Breast epithelium (tissue), 4 donors: ENCODE results near the gene CCDC57. TPM values are rescaled to one million over a fixed set of nuclear protein-coding genes. Genes with fewer than 3 reads are reported as not detected.
A peak's percentile ranks its signal among the peaks of the same experiment; 100 is the strongest.

Experiments used
- DNase-seq, 2 donors: peaks; one replicate each; pipeline ENCODE4 v3.0.0-alpha.2; 2019; ENCODE audit warnings: low spot score in 2 of 2
- H3K27ac ChIP-seq, 2 donors: fragments of 200-600 bp; sonication (generic) in 1 of 2; one replicate each; pipeline ENCODE4 v1.5.1; 2016 to 2019; ENCODE audit warnings: mild to moderate bottlenecking in 1 of 2
- H3K27me3 ChIP-seq, 2 donors: fragments of 200-600 bp; sonication (generic) in 1 of 2; one replicate each; pipeline versions ENCODE4 v1.5.1 to v1.6.0; 2017 to 2019; ENCODE audit warnings: control low read depth in 1 of 2, mild to moderate bottlenecking in 1 of 2
- H3K36me3 ChIP-seq: fragments of 200-600 bp; one replicate; pipeline ENCODE4 v1.5.1; 2019
- H3K4me1 ChIP-seq, 2 donors: fragments of 200-600 bp; sonication (generic); one replicate each; pipeline ENCODE4 v1.5.1; 2016 to 2019; ENCODE audit warnings: control low read depth in 1 of 2
- H3K4me3 ChIP-seq, 3 donors: fragments of 200-600 bp; sonication (generic); 1 replicate in 2 of 3; 2 replicates in 1 of 3; pipeline ENCODE4 v1.5.1; 2016 to 2019; ENCODE audit warnings: mild to moderate bottlenecking in 3 of 3, moderate library complexity in 2 of 3
- H3K9me3 ChIP-seq, 2 donors: fragments of 200-600 bp; sonication (generic) in 1 of 2; one replicate each; pipeline ENCODE4 v1.5.1; 2016 to 2019; ENCODE audit warnings: control low read depth in 1 of 2
- POLR2A ChIP-seq: fragments of 450-650 bp; IDR thresholded peaks from one replicate; pipeline ENCODE4 v1.6.1; 2016; ENCODE audit warnings: antibody characterized with exemption, mild to moderate bottlenecking, moderate library complexity
- POLR2AphosphoS5 ChIP-seq, 3 donors: sonication (generic); formaldehyde crosslinking; IDR thresholded peaks; one replicate each; pipeline ENCODE4 v1.6.1; 2017; ENCODE audit warnings: antibody characterized with exemption in 3 of 3
- intact Hi-C: fragments of 100-400 bp; cut with DNase I; formaldehyde crosslinking; loops from one replicate; pipeline ENCODE4 v1.15.1; 2023; ENCODE audit warnings: low total_unique reads
- total RNA-seq, 3 donors: library from RNA; depleted of rRNA; stranded (reverse); fragments of >200 nt; gene quantifications; one replicate each; pipeline ENCODE4 v1.1.0, GENCODE V29; 2016
- TF ChIP-seq, protein P1 (sequence below), 3 donors: fragments of 450-650 bp; IDR thresholded peaks; one replicate each; pipeline ENCODE4 v1.5.1; 2016 to 2017; ENCODE audit warnings: antibody characterized with exemption in 3 of 3, mild to moderate bottlenecking in 3 of 3, moderate library complexity in 3 of 3

CCDC57 gene
- total RNA-seq, 3 donors from 2014 or later = 13.4 to 56.9 (median 52.8) TPM

- Histone ChIP-seq H3K27me3 (no peaks in the 10 kb centered on the region), H3K4me3 (peak overlapping the region in 1 of 3 donors; percentile 88), H3K9me3 (no peaks in the 10 kb centered on the region), H3K36me3 (no peaks in the 10 kb centered on the region), H3K27ac (peak overlapping the region; percentile 95 to 96), H3K4me1 (peaks cover 37 to 57% of the 10 kb centered on the region in 2 donors)
- intact Hi-C loops = no loop called here
- TF ChIP-seq POLR2AphosphoS5 (IDR thresholded peaks at IDR 0.05) (peak in 1 of 3 donors; percentile 20), POLR2A (no peak)
- DNase-seq = peak; percentile 74 to 84
These were observed 111.9 kb downstream of the CCDC57 start for GRCh38 chr17:82100502-82101298.

DNA sequence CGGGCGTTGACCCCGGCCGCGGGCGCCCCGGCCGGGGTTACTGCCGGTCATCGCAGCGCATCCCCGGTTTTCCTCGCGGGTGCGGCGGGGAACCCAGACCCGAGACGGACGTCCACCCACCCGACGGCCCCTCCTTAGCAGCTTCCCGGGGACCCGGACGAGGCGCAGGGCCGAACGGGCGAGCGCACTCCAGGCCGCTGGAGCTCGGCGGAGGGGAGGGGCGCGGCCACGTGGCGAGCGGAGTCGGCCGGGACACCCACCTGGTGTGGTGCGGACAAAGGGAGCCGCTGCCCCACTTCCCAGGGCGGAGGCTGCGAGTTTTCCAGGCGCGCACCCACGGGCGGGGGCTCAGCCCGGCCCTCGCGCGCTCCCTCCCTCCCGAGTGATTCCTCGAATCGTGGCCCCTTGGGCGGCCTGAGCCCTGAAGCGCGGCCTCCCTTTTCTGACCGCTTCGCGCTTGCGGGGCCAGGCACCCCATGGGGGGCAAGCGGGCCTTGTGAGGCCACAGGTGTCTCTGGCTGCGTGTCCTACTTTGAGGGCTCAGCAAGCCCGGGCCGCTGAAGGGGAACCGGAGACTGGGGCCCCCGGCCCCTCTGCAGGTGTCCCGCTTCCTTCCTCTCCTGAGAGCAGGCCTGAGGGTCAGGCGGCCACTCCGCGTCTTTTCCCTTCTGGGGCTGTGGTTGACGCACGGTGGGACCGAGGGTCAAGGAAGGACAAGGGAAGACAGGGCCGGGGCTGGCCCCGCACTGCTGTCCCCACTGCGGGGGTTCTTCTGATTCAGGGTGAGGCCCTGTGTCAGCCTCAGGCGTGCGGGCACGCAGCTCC, 113.5 kb downstream of the CCDC57 start:
- Histone ChIP-seq H3K27ac (peak overlapping the region; percentile 95 to 96), H3K4me3 (peak overlapping the region; percentile 68 to 88 (median 76)), H3K4me1 (peaks cover 30 to 46% of the 10 kb centered on the region in 2 donors), H3K27me3 (no peaks in the 10 kb centered on the region), H3K36me3 (no peaks in the 10 kb centered on the region), H3K9me3 (no peaks in the 10 kb centered on the region)
- no peak for TF ChIP-seq POLR2A
- TF ChIP-seq, protein P1, sequence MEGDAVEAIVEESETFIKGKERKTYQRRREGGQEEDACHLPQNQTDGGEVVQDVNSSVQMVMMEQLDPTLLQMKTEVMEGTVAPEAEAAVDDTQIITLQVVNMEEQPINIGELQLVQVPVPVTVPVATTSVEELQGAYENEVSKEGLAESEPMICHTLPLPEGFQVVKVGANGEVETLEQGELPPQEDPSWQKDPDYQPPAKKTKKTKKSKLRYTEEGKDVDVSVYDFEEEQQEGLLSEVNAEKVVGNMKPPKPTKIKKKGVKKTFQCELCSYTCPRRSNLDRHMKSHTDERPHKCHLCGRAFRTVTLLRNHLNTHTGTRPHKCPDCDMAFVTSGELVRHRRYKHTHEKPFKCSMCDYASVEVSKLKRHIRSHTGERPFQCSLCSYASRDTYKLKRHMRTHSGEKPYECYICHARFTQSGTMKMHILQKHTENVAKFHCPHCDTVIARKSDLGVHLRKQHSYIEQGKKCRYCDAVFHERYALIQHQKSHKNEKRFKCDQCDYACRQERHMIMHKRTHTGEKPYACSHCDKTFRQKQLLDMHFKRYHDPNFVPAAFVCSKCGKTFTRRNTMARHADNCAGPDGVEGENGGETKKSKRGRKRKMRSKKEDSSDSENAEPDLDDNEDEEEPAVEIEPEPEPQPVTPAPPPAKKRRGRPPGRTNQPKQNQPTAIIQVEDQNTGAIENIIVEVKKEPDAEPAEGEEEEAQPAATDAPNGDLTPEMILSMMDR (IDR thresholded peaks at IDR 0.05) = no peak
- peak in 1 of 3 donors; percentile 22 for TF ChIP-seq POLR2AphosphoS5 (IDR thresholded peaks at IDR 0.05)
- no peak for DNase-seq
- intact Hi-C loops = no loop called here

- TF ChIP-seq POLR2A (peak; percentile 49), POLR2AphosphoS5 (IDR thresholded peaks at IDR 0.05) (peak; percentile 55 to 73 (median 72))
- TF ChIP-seq, protein P1 (IDR thresholded peaks at IDR 0.05) = peak in 1 of 3 donors; percentile 31
- peak within 1 kb of the TSS; percentile 68 to 88 (median 76) for H3K4me3 ChIP-seq
- peaks cover 26 to 38% of the 10 kb centered on the region in 2 donors for H3K4me1 ChIP-seq
- peak; percentile 93 to 94 for DNase-seq
- intact Hi-C loops = no loop called here
- no peaks in the 10 kb centered on the region for H3K27me3 ChIP-seq
- no peaks in the 10 kb centered on the region for H3K36me3 ChIP-seq
- H3K9me3 ChIP-seq = no peaks in the 10 kb centered on the region
- H3K27ac ChIP-seq = peak within 1 kb of the TSS; percentile 95 to 96
These were observed 114.3 kb downstream of the CCDC57 start, which contains the start of gene FASN for GRCh38 chr17:82098169-82098938. Gene FASN (minus strand): TSS chr17:82098236. CDS start chr17:82096445, 1,791 bp downstream.

DNA sequence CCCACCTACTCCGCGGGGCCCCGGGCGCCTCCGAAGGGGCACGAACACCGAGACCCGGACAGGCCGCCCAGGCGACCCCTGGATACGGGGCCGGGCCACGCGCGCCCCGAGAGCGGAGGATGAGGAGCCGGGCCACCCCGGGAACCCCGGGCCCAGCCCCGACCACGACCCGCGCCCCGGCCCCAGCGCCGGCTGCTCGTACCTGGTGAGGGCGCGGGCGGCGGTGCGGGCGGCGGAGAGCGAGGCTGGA, 114.8 kb downstream of the CCDC57 start:
- Histone ChIP-seq H3K4me1 (peaks cover 26 to 38% of the 10 kb centered on the region in 2 donors), H3K9me3 (no peaks in the 10 kb centered on the region), H3K36me3 (no peaks in the 10 kb centered on the region), H3K27me3 (no peaks in the 10 kb centered on the region), H3K27ac (peak overlapping the region; percentile 95 to 96), H3K4me3 (peak overlapping the region; percentile 68 to 88 (median 76))
- TF ChIP-seq, protein P1 (IDR thresholded peaks at IDR 0.05) = no peak
- peak in 1 of 3 donors; percentile 1 for TF ChIP-seq POLR2AphosphoS5 (IDR thresholded peaks at IDR 0.05)
- intact Hi-C loops = no loop called here
- no peak for DNase-seq

- Histone ChIP-seq H3K36me3 (no peaks in the 10 kb centered on the region), H3K27ac (peak overlapping the region; percentile 95 to 96), H3K27me3 (no peaks in the 10 kb centered on the region), H3K9me3 (no peaks in the 10 kb centered on the region), H3K4me3 (peak overlapping the region; percentile 68 to 88 (median 76)), H3K4me1 (peaks cover 26 to 38% of the 10 kb centered on the region in 2 donors)
- intact Hi-C loops = no loop called here
- TF ChIP-seq, protein P1 (IDR thresholded peaks at IDR 0.05) = no peak
- no peak for TF ChIP-seq POLR2A
- TF ChIP-seq POLR2AphosphoS5 (IDR thresholded peaks at IDR 0.05) = peak in 1 of 3 donors; percentile 33
- no peak for DNase-seq
These were observed 115.3 kb downstream of the CCDC57 start for GRCh38 chr17:82097184-82097918.
